IMR-90 (cell line): ENCODE data around the gene DDI2. TPM values are rescaled to one million over a fixed set of nuclear protein-coding genes. Genes with fewer than 3 reads are reported as not detected.

Experiments used
- ATAC-seq: fragments of 200-7000 bp; cut with Tn5 transposase; 2 replicates; pipeline ENCODE4 v1.9.1; 2020; ENCODE audit warnings: low read depth, mild to moderate bottlenecking, moderate library complexity
- BruUV-seq: library from RNA; stranded (reverse); fragments of 400-500 nt; replicated peaks from 2 replicates; lab custom pipeline; 2021; lab: Mats Ljungman, UMichigan
- CTCF ChIA-PET: fragments of 300-600 bp; formaldehyde crosslinking; extraction: SDS; loops from one replicate; lab custom pipeline; 2021; ENCODE audit warnings: antibody characterized with exemption; lab: Yijun Ruan, JAX
- POLR2A ChIA-PET: fragments of 300-600 bp; sonication (Branson Sonifier 250); formaldehyde crosslinking; loops from one replicate; lab custom pipeline; 2022; ENCODE audit warnings: antibody characterized with exemption; ENCODE audit not compliant: unreplicated experiment; lab: Charles Lee
- DNase-seq: peaks from one replicate; pipeline ENCODE4 v3.0.0; 2013
- H2AFZ ChIP-seq: replicated peaks from 2 replicates; pipeline ENCODE3; 2013; ENCODE audit warnings: low read length, mild to moderate bottlenecking; ENCODE audit not compliant: poor library complexity
- H2AK5ac ChIP-seq: 2 replicates; pipeline ENCODE4 v1.6.1; 2013; ENCODE audit warnings: low read depth, low read length, inconsistent platforms
- H2AK9ac ChIP-seq: replicated peaks from 2 replicates; pipeline ENCODE3; 2013; ENCODE audit warnings: mild to moderate bottlenecking, low read depth, low read length, moderate library complexity; ENCODE audit not compliant: poor library complexity
- H2BK120ac ChIP-seq: 2 replicates; pipeline ENCODE4 v1.6.1; 2013; ENCODE audit warnings: low read depth, low read length, inconsistent platforms
- H2BK15ac ChIP-seq: 3 replicates; pipeline ENCODE4 v1.6.1; 2013; ENCODE audit warnings: low read depth, low read length, inconsistent platforms
- H2BK20ac ChIP-seq: 2 replicates; pipeline ENCODE4 v1.6.1; 2013; ENCODE audit warnings: low read depth, mild to moderate bottlenecking, inconsistent platforms, low read length, moderate library complexity
- H2BK5ac ChIP-seq: 2 replicates; pipeline ENCODE4 v1.6.1; 2013; ENCODE audit warnings: mild to moderate bottlenecking, low read depth, low read length, inconsistent platforms; ENCODE audit not compliant: poor library complexity, severe bottlenecking
- H3K14ac ChIP-seq: replicated peaks from 2 replicates; pipeline ENCODE4 v1.6.1; 2013; ENCODE audit warnings: low read depth, low read length, inconsistent platforms
- H3K18ac ChIP-seq: 2 replicates; pipeline ENCODE4 v1.6.1; 2013; ENCODE audit warnings: low read depth, low read length, control low read depth
- H3K23ac ChIP-seq: 2 replicates; pipeline ENCODE4 v1.6.1; 2013; ENCODE audit warnings: low read depth, low read length, inconsistent platforms
- H3K27ac ChIP-seq: 2 replicates; pipeline ENCODE4 v1.5.1; 2013; ENCODE audit warnings: mild to moderate bottlenecking, control low read depth, low read length; ENCODE audit not compliant: insufficient read depth
- H3K27me3 ChIP-seq: 2 replicates; pipeline ENCODE4 v1.6.1; 2013; ENCODE audit warnings: low read length; ENCODE audit not compliant: control insufficient read depth, insufficient read depth
- H3K36me3 ChIP-seq: 2 replicates; pipeline ENCODE4 v1.6.1; 2013; ENCODE audit warnings: low read length, mixed read lengths; ENCODE audit not compliant: control insufficient read depth, insufficient read depth
- H3K4ac ChIP-seq: 2 replicates; pipeline ENCODE4 v1.6.1; 2013; ENCODE audit warnings: low read depth, low read length, inconsistent platforms
- H3K4me1 ChIP-seq: 2 replicates; pipeline ENCODE4 v1.6.1; 2013; ENCODE audit warnings: low read length, mixed read lengths; ENCODE audit not compliant: control insufficient read depth, insufficient read depth
- H3K4me2 ChIP-seq: 2 replicates; pipeline ENCODE4 v1.6.1; 2013; ENCODE audit warnings: low read depth, mild to moderate bottlenecking, control low read depth, low read length, moderate library complexity
- H3K4me3 ChIP-seq: 2 replicates; pipeline ENCODE4 v1.5.1; 2013; ENCODE audit warnings: low read depth, mild to moderate bottlenecking, control low read depth, low read length, moderate library complexity; ENCODE audit not compliant: insufficient read depth
- H3K56ac ChIP-seq: 2 replicates; pipeline ENCODE4 v1.6.1; 2013; ENCODE audit warnings: low read length, inconsistent platforms; ENCODE audit not compliant: insufficient read depth; ENCODE audit errors: extremely low read depth
- H3K79me1 ChIP-seq, 2 experiments: 2 replicates each; pipeline ENCODE4 v1.6.1; 2013; ENCODE audit warnings: low read length in 2 of 2, inconsistent platforms in 1 of 2, low read depth in 1 of 2
- H3K9ac ChIP-seq: 2 replicates; pipeline ENCODE4 v1.6.1; 2013; ENCODE audit warnings: low read depth, low read length, control low read depth
- H3K9me1 ChIP-seq: 2 replicates; pipeline ENCODE4 v1.6.1; 2013; ENCODE audit warnings: low read length, inconsistent platforms; ENCODE audit not compliant: insufficient read depth
- H3K9me3 ChIP-seq: 2 replicates; pipeline ENCODE4 v1.6.1; 2013; ENCODE audit warnings: low read length; ENCODE audit not compliant: control insufficient read depth, insufficient read depth
- H4K20me1 ChIP-seq: 2 replicates; pipeline ENCODE4 v1.6.1; 2013; ENCODE audit warnings: low read length, inconsistent platforms; ENCODE audit not compliant: insufficient read depth
- H4K5ac ChIP-seq: 2 replicates; pipeline ENCODE4 v1.6.1; 2013; ENCODE audit warnings: mild to moderate bottlenecking, low read depth, low read length, control low read depth
- H4K8ac ChIP-seq, 2 experiments: 2 replicates each; pipeline ENCODE4 v1.6.1; 2013; ENCODE audit warnings: low read depth in 2 of 2, low read length in 2 of 2, control low read depth in 1 of 2, inconsistent platforms in 1 of 2
- H4K91ac ChIP-seq: 2 replicates; pipeline ENCODE4 v1.6.1; 2013; ENCODE audit warnings: low read depth, low read length, inconsistent platforms; ENCODE audit not compliant: insufficient read depth
- CTCF ChIP-seq: conservative IDR thresholded peaks from 2 replicates; pipeline ENCODE4 v1.5.1; 2012; ENCODE audit warnings: mild to moderate bottlenecking, low read depth, low read length, improper control_type of control experiment
- MAZ ChIP-seq: IDR thresholded peaks from 2 replicates; pipeline ENCODE4 v1.6.1; 2012; ENCODE audit warnings: low read depth, mild to moderate bottlenecking, low read length, improper control_type of control experiment, moderate library complexity, borderline replicate concordance
- RFX5 ChIP-seq: IDR thresholded peaks from 2 replicates; pipeline ENCODE4 v1.8.0; 2012; ENCODE audit warnings: low read depth, mild to moderate bottlenecking, low read length, moderate library complexity
- WGBS, 2 experiments: methylation state at CpG; one replicate each; pipeline versions ENCODE4 v1.1.5 to v1.1.7; 2013; ENCODE audit warnings: missing lambda C conversion rate in 2 of 2; ENCODE audit not compliant: insufficient read length in 1 of 2; ENCODE audit errors: extremely low coverage in 2 of 2; 5-methylcytosine and 5-hydroxymethylcytosine counted together
- dilution Hi-C: fragments of 300-500 bp; cut with HindIII; formaldehyde crosslinking; loops from one replicate; pipeline ENCODE4 v1.14.3; 2018; ENCODE audit warnings: low sequenced_read_pairs; ENCODE audit not compliant: unreplicated experiment
- in situ Hi-C: fragments of 300-500 bp; cut with MboI; formaldehyde crosslinking; loops from 3 replicates; pipeline ENCODE4 v1.14.3; 2019; ENCODE audit warnings: low sequenced_read_pairs, inconsistent platforms, mixed read lengths
- intact Hi-C: fragments of 100-400 bp; cut with micrococcal nuclease; formaldehyde crosslinking; loops from 2 replicates; pipeline ENCODE4 v1.10.0; 2022
- polyA plus RNA-seq, 3 experiments: library from polyadenylated mRNA; depleted of rRNA; stranded (reverse); fragments of >200 nt; gene quantifications; 2 replicates each; pipeline ENCODE4 v1.2.3, GENCODE V29; 2012; ENCODE audit warnings: low replicate concordance in 1 of 3
- total RNA-seq: library from RNA; depleted of rRNA; stranded (reverse); fragments of >200 nt; gene quantifications from 2 replicates; pipeline ENCODE4 v1.2.3, GENCODE V29; 2012

DDI2 gene
- total and polyA plus RNA-seq, 2 of the 4 experiments (the other 2 are of a cell fraction): 6.0 to 13.4 TPM

- Histone ChIP-seq H3K27ac (no peak overlapping the region), H3K4me2 (no peak overlapping the region), H3K23ac (no peak overlapping the region), H3K4me3 (no peak overlapping the region), H4K8ac (no peak overlapping the region), H3K18ac (no peak overlapping the region), H3K79me1 (peaks cover 16 to 31% of the 10 kb centered on the region in 2 experiments), H3K56ac (no peak overlapping the region), H3K4ac (no peak overlapping the region), H3K9me3 (no peaks in the 10 kb centered on the region), H4K20me1 (no peaks in the 10 kb centered on the region; the same call in 1 of the 2 replicates), H2BK15ac (no peak overlapping the region), H4K5ac (no peak overlapping the region), H2BK5ac (no peak overlapping the region), H3K9ac (no peak overlapping the region), H2AFZ (no peak overlapping the region), H2AK5ac (no peak overlapping the region), H3K14ac (no peak overlapping the region), H4K91ac (no peak overlapping the region), H2BK120ac (no peak overlapping the region), H3K27me3 (no peaks in the 10 kb centered on the region), H3K9me1 (peaks cover 14% of the 10 kb centered on the region; the same call in 1 of the 2 replicates), H2BK20ac (no peak overlapping the region), H2AK9ac (no peak overlapping the region), H3K36me3 (peaks cover 23% of the 10 kb centered on the region), H3K4me1 (no peaks in the 10 kb centered on the region)
- intact Hi-C loops: no loop called here
- POLR2A ChIA-PET: no interaction called here
- no CpG with 5 or more reads among the region's 4 CpGs for WGBS, 2 experiments
- in situ Hi-C loops: no loop called here
- CTCF ChIA-PET: no interaction called here
- ATAC-seq (no peak), DNase-seq (no peak)
- dilution Hi-C loops: no loop called here
- no TSS peak for BruUV-seq
- TF ChIP-seq CTCF (no peak), RFX5 (no peak), MAZ (no peak)
Observed at GRCh38 chr1:15639931-15640330, 22.7 kb downstream of the DDI2 start.
